GM23248 (cell line): ENCODE data around the gene CFAP251. TPM values are rescaled to one million over a fixed set of nuclear protein-coding genes. Genes with fewer than 3 reads are reported as not detected.

Experiments used
- DNase-seq: peaks from one replicate; pipeline ENCODE4 v3.0.0-alpha.2; 2015
- H2AFZ ChIP-seq: fragments of 200-600 bp; sonication (generic); 2 replicates; pipeline ENCODE4 v1.6.1; 2016; ENCODE audit warnings: antibody characterized with exemption
- H3F3A ChIP-seq: fragments of 200-600 bp; sonication (generic); 2 replicates; pipeline ENCODE4 v1.6.1; 2016; ENCODE audit warnings: mild to moderate bottlenecking, antibody characterized with exemption, mixed run types; ENCODE audit not compliant: insufficient read depth
- H3K27ac ChIP-seq: fragments of 200-600 bp; sonication (generic); 2 replicates; pipeline ENCODE4 v1.5.1; 2016; ENCODE audit warnings: mild to moderate bottlenecking
- H3K27me3 ChIP-seq: fragments of 200-600 bp; sonication (generic); replicated peaks from 2 replicates; pipeline ENCODE4 v1.6.1; 2016; ENCODE audit warnings: mild to moderate bottlenecking; ENCODE audit not compliant: insufficient read depth
- H3K36me3 ChIP-seq: fragments of 200-600 bp; sonication (generic); 2 replicates; pipeline ENCODE4 v1.6.1; 2016; ENCODE audit warnings: low read depth, mild to moderate bottlenecking
- H3K4me1 ChIP-seq: fragments of 200-600 bp; sonication (generic); 2 replicates; pipeline ENCODE4 v1.6.1; 2016; ENCODE audit warnings: mild to moderate bottlenecking; ENCODE audit not compliant: insufficient read depth
- H3K4me2 ChIP-seq: fragments of 200-600 bp; sonication (generic); one replicate; pipeline ENCODE4 v1.6.1; 2016; ENCODE audit warnings: mild to moderate bottlenecking; ENCODE audit not compliant: unreplicated experiment
- H3K4me3 ChIP-seq: fragments of 200-600 bp; sonication (generic); 2 replicates; pipeline ENCODE4 v1.5.1; 2016; ENCODE audit warnings: mild to moderate bottlenecking
- H3K79me2 ChIP-seq: fragments of 200-600 bp; sonication (generic); 2 replicates; pipeline ENCODE4 v1.6.1; 2016; ENCODE audit warnings: mild to moderate bottlenecking; ENCODE audit not compliant: insufficient read depth
- H3K9ac ChIP-seq: fragments of 200-600 bp; sonication (generic); 2 replicates; pipeline ENCODE4 v1.6.1; 2016; ENCODE audit warnings: mild to moderate bottlenecking
- H3K9me2 ChIP-seq: fragments of 200-600 bp; sonication (generic); 2 replicates; pipeline ENCODE4 v1.6.1; 2016; ENCODE audit warnings: mixed run types, mild to moderate bottlenecking, moderate library complexity; ENCODE audit not compliant: insufficient read depth
- H3K9me3 ChIP-seq: fragments of 200-600 bp; sonication (generic); one replicate; pipeline ENCODE4 v1.6.1; 2017; ENCODE audit warnings: low read depth
- H4K20me1 ChIP-seq: fragments of 200-600 bp; sonication (generic); 2 replicates; pipeline ENCODE4 v1.6.0; 2016; ENCODE audit not compliant: insufficient read depth
- EZH2 ChIP-seq: fragments of 200-600 bp; sonication (generic); IDR thresholded peaks from 2 replicates; pipeline ENCODE4 v1.6.1; 2018; ENCODE audit warnings: antibody characterized with exemption, mild to moderate bottlenecking; ENCODE audit not compliant: insufficient read depth, poor library complexity, severe bottlenecking
- EZH2phosphoT487 ChIP-seq: fragments of 200-600 bp; sonication (generic); IDR thresholded peaks from 2 replicates; pipeline ENCODE4 v1.6.1; 2018; ENCODE audit warnings: antibody characterized with exemption, moderate library complexity, mild to moderate bottlenecking, low read depth; ENCODE audit not compliant: insufficient read depth
- WGBS, 2 experiments: methylation state at CpG; one replicate each; pipeline ENCODE4 v1.1.6; 2015 to 2017; ENCODE audit warnings: low lambda C conversion rate in 2 of 2, low coverage in 1 of 2; ENCODE audit errors: missing lambda C conversion rate in 2 of 2; 5-methylcytosine and 5-hydroxymethylcytosine counted together
- in situ Hi-C: fragments of 300-500 bp; cut with MboI; formaldehyde crosslinking; loops from 2 replicates; pipeline ENCODE4 v1.15.0; 2020
- polyA plus RNA-seq: library from polyadenylated mRNA; unstranded; fragments of >200 nt; fragmentation: Nextera tagmentation; extraction: Ambion mirVana; gene quantifications from 2 replicates; pipeline ENCODE4 v1.2.1, GENCODE V29; 2016
- total RNA-seq: library from RNA; depleted of rRNA; stranded (reverse); fragments of >200 nt; shearing (Covaris generic); gene quantifications from 2 replicates; pipeline ENCODE4 v1.2.3, GENCODE V29; 2014

CFAP251 gene
- total and polyA plus RNA-seq, 2 experiments from 2014 or later: 0.58 to 1.6 TPM

DNA sequence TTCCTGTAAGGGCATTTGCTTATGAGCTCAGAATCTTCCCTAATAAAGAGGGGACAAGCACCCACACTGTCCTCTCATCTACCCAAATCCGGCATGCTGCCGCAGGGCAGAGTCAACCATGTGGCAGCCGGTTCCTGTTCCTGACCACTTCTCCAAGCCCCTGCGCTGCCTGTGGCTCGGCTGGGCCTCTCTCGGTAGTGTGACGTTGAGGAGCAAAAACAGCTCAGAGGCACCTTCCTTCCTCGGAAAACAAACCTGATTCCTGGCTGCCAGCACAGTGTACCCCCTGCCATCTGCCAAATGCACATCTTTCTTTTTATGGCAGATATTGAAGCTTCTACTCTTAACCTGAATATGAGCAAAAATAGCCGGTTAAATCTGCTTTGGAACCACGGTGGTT is 50.5 kb downstream of the CFAP251 start:
- H3K9me3 ChIP-seq: no peaks in the 10 kb centered on the region
- 97 to 98% methylated on average over 10 of the region's 10 CpGs for WGBS, 2 experiments
- no peak overlapping the region for H3K4me3 ChIP-seq
- no peaks in the 10 kb centered on the region for H3K79me2 ChIP-seq
- peaks cover 12% of the 10 kb centered on the region; the same call in 1 of the 2 replicates for H3F3A ChIP-seq
- no peak overlapping the region for H3K27ac ChIP-seq
- no peaks in the 10 kb centered on the region for H3K27me3 ChIP-seq
- H3K9ac ChIP-seq: no peak overlapping the region
- H3K9me2 ChIP-seq: no peaks in the 10 kb centered on the region
- H3K36me3 ChIP-seq: no peaks in the 10 kb centered on the region; the same call in 1 of the 2 replicates
- no peak for TF ChIP-seq EZH2
- no peak for TF ChIP-seq EZH2phosphoT487
- in situ Hi-C loops: no loop called here
- no peak for DNase-seq
- no peaks in the 10 kb centered on the region for H4K20me1 ChIP-seq
- H3K4me2 ChIP-seq: no peak overlapping the region
- H2AFZ ChIP-seq: no peak overlapping the region
- H3K4me1 ChIP-seq: peaks cover 17% of the 10 kb centered on the region

DNA sequence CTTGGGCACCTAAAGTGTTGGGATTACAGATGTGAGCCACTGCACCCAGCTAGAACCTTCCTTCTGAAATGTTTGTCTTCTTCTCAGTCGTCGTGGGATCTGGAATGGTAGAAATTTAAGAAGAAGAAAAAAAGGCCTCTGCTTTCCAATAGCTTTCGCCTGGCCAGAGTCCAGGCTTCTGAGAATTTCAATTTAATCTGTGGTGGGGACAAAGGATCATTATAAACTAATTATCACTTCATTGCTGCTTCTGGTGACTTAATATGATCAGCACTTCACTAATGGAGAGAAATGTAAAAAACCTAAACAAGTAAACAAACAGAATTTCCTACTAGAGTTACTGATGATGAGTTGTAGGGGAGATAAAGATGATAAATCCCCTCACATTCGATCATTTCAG is 51.3 kb downstream of the CFAP251 start:
- in situ Hi-C loops: no loop called here
- Histone ChIP-seq H4K20me1 (no peaks in the 10 kb centered on the region), H3K79me2 (no peaks in the 10 kb centered on the region), H3K36me3 (no peaks in the 10 kb centered on the region; the same call in 1 of the 2 replicates), H3K9ac (no peak overlapping the region), H3K9me3 (no peaks in the 10 kb centered on the region), H3K4me3 (no peak overlapping the region), H3K4me2 (no peak overlapping the region), H3K27me3 (no peaks in the 10 kb centered on the region), H3K9me2 (no peaks in the 10 kb centered on the region), H2AFZ (no peak overlapping the region), H3F3A (peaks cover 4% of the 10 kb centered on the region; the same call in 1 of the 2 replicates), H3K4me1 (peaks cover 9% of the 10 kb centered on the region), H3K27ac (no peak overlapping the region)
- no peak for DNase-seq
- 67 to 73% methylated on average over 4 of the region's 4 CpGs for WGBS, 2 experiments
- TF ChIP-seq EZH2phosphoT487 (no peak), EZH2 (no peak)

DNA sequence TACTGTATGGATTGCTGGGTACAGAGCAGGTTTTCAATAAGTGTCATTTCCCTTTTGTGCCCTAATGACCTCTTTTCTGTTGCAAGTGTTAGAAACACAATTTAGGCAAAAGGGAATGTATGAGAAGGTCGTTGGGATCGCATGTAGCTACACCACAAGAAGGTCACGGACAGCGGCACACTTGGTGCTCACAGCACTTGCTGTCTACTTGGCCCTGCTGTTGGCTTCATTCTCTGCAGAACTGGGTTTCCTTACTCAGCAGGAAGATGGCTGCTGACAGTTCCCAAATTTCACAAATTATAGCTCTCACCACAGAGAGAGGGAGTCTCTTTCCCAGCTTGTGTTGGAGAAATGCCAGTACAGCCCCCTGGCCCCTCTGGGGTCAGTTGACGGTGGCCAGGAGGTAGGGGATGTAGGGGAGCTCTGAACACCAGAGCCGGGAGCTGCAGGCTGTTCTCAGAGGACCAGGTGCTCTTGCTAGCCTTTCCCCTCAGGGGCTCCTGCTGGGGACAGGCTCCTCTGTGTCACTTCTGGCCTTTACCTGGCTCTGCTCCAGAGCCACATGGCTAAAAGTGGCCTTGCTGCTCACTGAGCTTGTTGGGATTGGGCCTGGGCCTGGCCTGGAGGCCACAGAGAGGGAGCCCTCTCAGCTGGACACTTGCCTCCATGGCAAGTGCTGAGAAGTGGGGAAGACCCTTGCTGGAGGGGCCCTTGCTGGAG is 52.3 kb downstream of the CFAP251 start:
- WGBS, 2 experiments: 91 to 97% methylated on average over 6 of the region's 6 CpGs
- TF ChIP-seq EZH2 (no peak), EZH2phosphoT487 (no peak)
- Histone ChIP-seq H3K36me3 (no peaks in the 10 kb centered on the region; the same call in 1 of the 2 replicates), H3K27ac (no peak overlapping the region), H3K79me2 (no peaks in the 10 kb centered on the region), H4K20me1 (no peaks in the 10 kb centered on the region), H3K9me3 (no peaks in the 10 kb centered on the region), H3K9me2 (no peaks in the 10 kb centered on the region), H3F3A (no peaks in the 10 kb centered on the region), H3K4me2 (no peak overlapping the region), H3K27me3 (no peaks in the 10 kb centered on the region), H3K9ac (no peak overlapping the region), H3K4me1 (peaks cover 1% of the 10 kb centered on the region; the same call in 1 of the 2 replicates), H3K4me3 (no peak overlapping the region), H2AFZ (no peak overlapping the region)
- in situ Hi-C loops: no loop called here
- no peak for DNase-seq

GRCh38 chr12:121974026-121974985 is 55.9 kb downstream of the CFAP251 start:
- Histone ChIP-seq H3K4me2 (no peak overlapping the region), H2AFZ (no peak overlapping the region), H3F3A (no peaks in the 10 kb centered on the region), H3K9ac (no peak overlapping the region), H3K4me1 (no peaks in the 10 kb centered on the region), H3K27ac (no peak overlapping the region), H3K27me3 (no peaks in the 10 kb centered on the region), H3K79me2 (no peaks in the 10 kb centered on the region), H3K9me2 (no peaks in the 10 kb centered on the region), H3K36me3 (no peaks in the 10 kb centered on the region), H3K9me3 (no peaks in the 10 kb centered on the region), H4K20me1 (no peaks in the 10 kb centered on the region), H3K4me3 (no peak overlapping the region)
- 57 to 62% methylated on average over 13 of the region's 13 CpGs for WGBS, 2 experiments
- in situ Hi-C loops: no loop called here
- TF ChIP-seq EZH2phosphoT487 (no peak), EZH2 (no peak)
- DNase-seq: no peak
